OCI-LY3 (cell line): ENCODE results near the gene MAMLD1.
A peak's percentile ranks its signal among the peaks of the same experiment; 100 is the strongest.

ENCODE experiments used
- H2AFZ ChIP-seq: fragments of 200-600, 300-600 bp; shearing (Covaris generic); 2 replicates; pipeline ENCODE4 v1.6.0; 2014; ENCODE audit warnings: antibody characterized with exemption, low read depth, low read length
- H3K27ac ChIP-seq: fragments of 200-600, 300-600 bp; sonication (generic); 2 replicates; pipeline ENCODE4 v1.5.1; 2014; ENCODE audit warnings: mild to moderate bottlenecking, low read length, moderate library complexity, mixed read lengths
- H3K27me3 ChIP-seq: fragments of 200-600, 300-600 bp; sonication (generic); 2 replicates; pipeline ENCODE4 v1.6.1; 2014; ENCODE audit warnings: low read depth, low read length, mixed read lengths
- H3K36me3 ChIP-seq: fragments of 200-600, 300-600 bp; sonication (generic); replicated peaks from 2 replicates; pipeline ENCODE3; 2014; ENCODE audit warnings: low read depth, low read length, mixed read lengths
- H3K4me1 ChIP-seq: fragments of 300-600, 200-600 bp; sonication (generic); 2 replicates; pipeline ENCODE4 v1.6.1; 2014; ENCODE audit warnings: low read length, mixed read lengths
- H3K4me2 ChIP-seq: fragments of 200-600, 300-600 bp; sonication (generic); 2 replicates; pipeline ENCODE4 v1.6.1; 2014; ENCODE audit warnings: low read length, mixed read lengths
- H3K4me3 ChIP-seq: fragments of 300-600, 200-600 bp; sonication (generic); 2 replicates; pipeline ENCODE4 v1.5.1; 2014; ENCODE audit warnings: antibody characterized with exemption, mild to moderate bottlenecking, low read length, moderate library complexity
- H3K79me2 ChIP-seq: fragments of 300-600, 200-600 bp; shearing (Covaris generic); 2 replicates; pipeline ENCODE4 v1.6.1; 2014; ENCODE audit warnings: mild to moderate bottlenecking, low read length, mixed read lengths
- H3K9ac ChIP-seq: fragments of 300-600, 200-600 bp; shearing (Covaris generic); 2 replicates; pipeline ENCODE4 v1.6.0; 2014; ENCODE audit warnings: mild to moderate bottlenecking, low read length, moderate library complexity
- H3K9me3 ChIP-seq: fragments of 200-600, 300-600 bp; shearing (Covaris generic); 2 replicates; pipeline ENCODE4 v1.6.1; 2014; ENCODE audit warnings: low read length, mixed read lengths; ENCODE audit not compliant: insufficient read depth
- H4K20me1 ChIP-seq: fragments of 200-600, 300-600 bp; sonication (generic); 2 replicates; pipeline ENCODE4 v1.6.1; 2016; ENCODE audit warnings: low read length, mixed read lengths; ENCODE audit not compliant: insufficient read depth
- EZH2phosphoT487 ChIP-seq: fragments of 200-600 bp; shearing (Covaris generic); IDR thresholded peaks from 2 replicates; pipeline ENCODE4 v1.6.1; 2018; ENCODE audit warnings: antibody characterized with exemption, mixed run types, low read depth
- TF ChIP-seq, protein P1 (sequence below): fragments of 200-600, 300-600 bp; sonication (generic); IDR thresholded peaks from 2 replicates; pipeline ENCODE4 v1.5.1; 2014; ENCODE audit warnings: antibody characterized with exemption, low read length, low read depth

MAMLD1 gene

GRCh38 chrX:150334981-150335380, 28.1 kb upstream of the MAMLD1 start:
- Histone ChIP-seq H3K79me2 (no peaks in the 10 kb centered on the region), H3K4me2 (no peak overlapping the region), H3K9ac (no peak overlapping the region), H3K9me3 (no peaks in the 10 kb centered on the region), H3K27ac (no peak overlapping the region), H3K4me1 (peaks cover 13% of the 10 kb centered on the region), H2AFZ (no peak overlapping the region), H3K36me3 (no peaks in the 10 kb centered on the region), H3K4me3 (no peak overlapping the region), H4K20me1 (no peaks in the 10 kb centered on the region), H3K27me3 (no peaks in the 10 kb centered on the region)
- TF ChIP-seq, protein P1, sequence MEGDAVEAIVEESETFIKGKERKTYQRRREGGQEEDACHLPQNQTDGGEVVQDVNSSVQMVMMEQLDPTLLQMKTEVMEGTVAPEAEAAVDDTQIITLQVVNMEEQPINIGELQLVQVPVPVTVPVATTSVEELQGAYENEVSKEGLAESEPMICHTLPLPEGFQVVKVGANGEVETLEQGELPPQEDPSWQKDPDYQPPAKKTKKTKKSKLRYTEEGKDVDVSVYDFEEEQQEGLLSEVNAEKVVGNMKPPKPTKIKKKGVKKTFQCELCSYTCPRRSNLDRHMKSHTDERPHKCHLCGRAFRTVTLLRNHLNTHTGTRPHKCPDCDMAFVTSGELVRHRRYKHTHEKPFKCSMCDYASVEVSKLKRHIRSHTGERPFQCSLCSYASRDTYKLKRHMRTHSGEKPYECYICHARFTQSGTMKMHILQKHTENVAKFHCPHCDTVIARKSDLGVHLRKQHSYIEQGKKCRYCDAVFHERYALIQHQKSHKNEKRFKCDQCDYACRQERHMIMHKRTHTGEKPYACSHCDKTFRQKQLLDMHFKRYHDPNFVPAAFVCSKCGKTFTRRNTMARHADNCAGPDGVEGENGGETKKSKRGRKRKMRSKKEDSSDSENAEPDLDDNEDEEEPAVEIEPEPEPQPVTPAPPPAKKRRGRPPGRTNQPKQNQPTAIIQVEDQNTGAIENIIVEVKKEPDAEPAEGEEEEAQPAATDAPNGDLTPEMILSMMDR, result no peak
- TF ChIP-seq EZH2phosphoT487, result no peak

DNA sequence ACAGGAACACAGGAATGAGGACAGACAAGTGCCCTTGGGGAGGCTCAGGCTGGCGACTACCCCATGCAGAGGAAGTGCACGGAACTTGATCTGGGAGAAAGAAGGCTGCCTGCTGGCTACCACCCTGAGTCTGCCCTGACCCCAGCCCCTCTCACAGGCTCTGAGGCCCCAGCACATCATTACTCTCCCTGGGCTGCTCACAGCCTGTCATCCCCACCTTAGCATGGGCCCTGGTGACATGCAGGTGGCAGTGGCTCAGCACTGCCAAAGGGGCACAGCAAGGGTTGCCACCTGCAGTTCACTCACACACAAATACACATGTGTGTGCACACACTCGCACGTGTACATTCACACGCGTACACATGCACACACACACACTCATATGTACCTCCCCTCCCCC, 26.1 kb upstream of the MAMLD1 start:
- H3K27ac ChIP-seq, result no peak overlapping the region
- TF ChIP-seq, protein P1, result no peak
- TF ChIP-seq EZH2phosphoT487, result no peak
- no peaks in the 10 kb centered on the region for H4K20me1 ChIP-seq
- H3K36me3 ChIP-seq, result no peaks in the 10 kb centered on the region
- peak overlapping the region; percentile 39 for H3K4me2 ChIP-seq
- H2AFZ ChIP-seq, result no peak overlapping the region
- no peaks in the 10 kb centered on the region for H3K27me3 ChIP-seq
- peaks cover 13% of the 10 kb centered on the region for H3K4me1 ChIP-seq
- H3K79me2 ChIP-seq, result no peaks in the 10 kb centered on the region
- H3K9me3 ChIP-seq, result no peaks in the 10 kb centered on the region
- no peak overlapping the region for H3K4me3 ChIP-seq
- no peak overlapping the region for H3K9ac ChIP-seq

GRCh38 chrX:150337536-150337935, 25.6 kb upstream of the MAMLD1 start:
- no peaks in the 10 kb centered on the region for H3K9me3 ChIP-seq
- H4K20me1 ChIP-seq, result no peaks in the 10 kb centered on the region
- no peak overlapping the region for H3K4me3 ChIP-seq
- no peaks in the 10 kb centered on the region for H3K27me3 ChIP-seq
- no peak overlapping the region for H3K27ac ChIP-seq
- no peak overlapping the region for H2AFZ ChIP-seq
- no peaks in the 10 kb centered on the region for H3K79me2 ChIP-seq
- peaks cover 13% of the 10 kb centered on the region for H3K4me1 ChIP-seq
- H3K9ac ChIP-seq, result no peak overlapping the region
- H3K4me2 ChIP-seq, result peak overlapping the region; percentile 39
- TF ChIP-seq EZH2phosphoT487, result no peak
- TF ChIP-seq, protein P1, result no peak
- no peaks in the 10 kb centered on the region for H3K36me3 ChIP-seq

DNA sequence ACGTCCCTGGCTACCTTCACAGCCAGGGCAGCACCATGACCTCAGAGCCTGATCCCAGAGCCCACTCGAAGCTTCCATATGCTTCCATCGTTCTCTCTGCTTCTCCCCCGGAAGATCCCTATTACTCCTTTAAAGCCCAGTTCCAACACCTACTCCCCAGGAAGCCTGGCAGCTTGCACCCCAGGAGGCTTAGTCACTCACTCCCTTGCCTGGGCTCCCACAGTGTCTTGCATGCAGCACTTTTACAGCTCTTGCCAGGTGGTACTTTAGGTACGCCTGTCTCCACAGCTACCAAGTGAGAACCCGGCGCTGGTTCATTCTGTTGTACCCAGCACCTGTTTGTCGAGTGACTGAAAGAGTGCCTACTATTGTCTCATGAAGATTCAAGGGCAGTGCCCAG, 24.5 kb upstream of the MAMLD1 start:
- H4K20me1 ChIP-seq, result no peaks in the 10 kb centered on the region
- H3K4me3 ChIP-seq, result no peak overlapping the region
- H2AFZ ChIP-seq, result no peak overlapping the region
- no peak for TF ChIP-seq EZH2phosphoT487
- TF ChIP-seq, protein P1, result no peak
- no peaks in the 10 kb centered on the region for H3K79me2 ChIP-seq
- H3K9ac ChIP-seq, result no peak overlapping the region
- H3K27me3 ChIP-seq, result no peaks in the 10 kb centered on the region
- H3K27ac ChIP-seq, result no peak overlapping the region
- no peaks in the 10 kb centered on the region for H3K36me3 ChIP-seq
- no peak overlapping the region for H3K4me2 ChIP-seq
- no peaks in the 10 kb centered on the region for H3K9me3 ChIP-seq
- H3K4me1 ChIP-seq, result peaks cover 13% of the 10 kb centered on the region
